Thoracic aorta (tissue), 2 donors: ENCODE results near the gene TRPM5. TPM values are rescaled to one million over a fixed set of nuclear protein-coding genes. Genes with fewer than 3 reads are reported as not detected.

Source experiments
- ATAC-seq: fragments of 150-250 bp; one replicate; pipeline ENCODE4 v1.8.0; 2017; ENCODE audit warnings: low read depth; ENCODE audit not compliant: insufficient number of reproducible peaks, low FRiP score
- DNase-seq: peaks from one replicate; pipeline ENCODE4 v3.0.0-alpha.2; 2020; ENCODE audit warnings: low spot score
- H3K27ac ChIP-seq, 2 donors: fragments of 200-600 bp; sonication (generic); 1 replicate in 1 of 2; 2 replicates in 1 of 2; pipeline ENCODE4 v1.5.1; 2016; ENCODE audit warnings: mild to moderate bottlenecking in 2 of 2, moderate library complexity in 2 of 2
- H3K27me3 ChIP-seq: fragments of 200-600 bp; sonication (generic); replicated peaks from 2 replicates; pipeline ENCODE4 v1.6.0; 2016; ENCODE audit warnings: mild to moderate bottlenecking; ENCODE audit not compliant: insufficient read depth
- H3K36me3 ChIP-seq: fragments of 200-600 bp; sonication (generic); one replicate; pipeline ENCODE4 v1.5.1; 2016
- H3K4me1 ChIP-seq, 2 donors: fragments of 200-600 bp; sonication (generic); 1 replicate in 1 of 2; 2 replicates in 1 of 2; pipeline versions ENCODE4 v1.5.1 to v1.6.0; 2016; ENCODE audit warnings: low read depth in 2 of 2, mild to moderate bottlenecking in 1 of 2; ENCODE audit not compliant: control insufficient read depth in 1 of 2
- H3K4me3 ChIP-seq: fragments of 200-600 bp; sonication (generic); 2 replicates; pipeline ENCODE4 v1.5.1; 2016; ENCODE audit warnings: mild to moderate bottlenecking
- H3K9me3 ChIP-seq: fragments of 200-600 bp; sonication (generic); 2 replicates; pipeline ENCODE4 v1.5.1; 2016
- total RNA-seq, 2 donors: library from RNA; depleted of rRNA; stranded (reverse); fragments of >200 nt; gene quantifications; one replicate each; pipeline versions ENCODE4 v1.1.0 to v1.2.3, GENCODE V29; 2016
- TF ChIP-seq, protein P1 (sequence below): fragments of 200-600 bp; sonication (generic); IDR thresholded peaks from one replicate; pipeline ENCODE4 v1.5.1; 2019; ENCODE audit warnings: antibody characterized with exemption

Gene TRPM5
- total RNA-seq, 2 donors from 2014 or later: not detected

DNA sequence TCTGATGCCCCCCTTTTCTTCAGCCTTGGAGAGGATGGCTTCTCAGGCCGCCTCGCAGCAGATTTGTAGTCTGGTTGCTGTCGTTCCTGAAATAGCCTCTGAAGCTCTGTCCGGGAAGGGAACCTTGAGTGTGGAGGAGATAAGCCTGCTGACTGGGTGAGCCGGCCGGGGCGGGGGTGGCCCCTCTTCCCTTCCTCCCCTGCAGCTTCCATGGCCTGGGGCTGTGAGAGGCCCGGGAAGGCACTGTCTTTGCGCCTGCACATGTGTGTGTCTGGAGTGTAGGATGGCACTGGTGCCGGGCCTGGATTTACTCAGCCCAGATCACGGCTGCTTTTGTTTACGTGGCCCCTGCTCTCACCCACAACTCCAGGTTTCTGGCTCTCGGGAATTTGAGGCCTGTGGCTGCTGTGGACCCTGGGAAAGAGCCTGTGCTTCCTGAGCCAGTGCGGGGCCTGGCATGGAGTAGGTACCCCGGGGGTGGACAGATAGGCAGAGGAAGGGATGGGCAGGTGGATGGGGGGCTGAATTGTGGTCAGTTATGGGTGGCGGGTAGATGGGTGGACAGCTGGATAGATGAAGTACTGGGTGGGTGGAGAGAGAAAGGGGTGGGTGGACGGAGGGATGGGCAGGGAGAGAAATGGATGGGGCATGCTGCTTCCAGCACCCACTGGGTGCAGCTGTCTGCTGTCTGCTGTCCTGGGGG, 17.1 kb upstream of the TRPM5 start:
- no peaks in the 10 kb centered on the region for H3K27me3 ChIP-seq
- no peak overlapping the region for H3K4me3 ChIP-seq
- no peaks in the 10 kb centered on the region for H3K36me3 ChIP-seq
- TF ChIP-seq, protein P1, sequence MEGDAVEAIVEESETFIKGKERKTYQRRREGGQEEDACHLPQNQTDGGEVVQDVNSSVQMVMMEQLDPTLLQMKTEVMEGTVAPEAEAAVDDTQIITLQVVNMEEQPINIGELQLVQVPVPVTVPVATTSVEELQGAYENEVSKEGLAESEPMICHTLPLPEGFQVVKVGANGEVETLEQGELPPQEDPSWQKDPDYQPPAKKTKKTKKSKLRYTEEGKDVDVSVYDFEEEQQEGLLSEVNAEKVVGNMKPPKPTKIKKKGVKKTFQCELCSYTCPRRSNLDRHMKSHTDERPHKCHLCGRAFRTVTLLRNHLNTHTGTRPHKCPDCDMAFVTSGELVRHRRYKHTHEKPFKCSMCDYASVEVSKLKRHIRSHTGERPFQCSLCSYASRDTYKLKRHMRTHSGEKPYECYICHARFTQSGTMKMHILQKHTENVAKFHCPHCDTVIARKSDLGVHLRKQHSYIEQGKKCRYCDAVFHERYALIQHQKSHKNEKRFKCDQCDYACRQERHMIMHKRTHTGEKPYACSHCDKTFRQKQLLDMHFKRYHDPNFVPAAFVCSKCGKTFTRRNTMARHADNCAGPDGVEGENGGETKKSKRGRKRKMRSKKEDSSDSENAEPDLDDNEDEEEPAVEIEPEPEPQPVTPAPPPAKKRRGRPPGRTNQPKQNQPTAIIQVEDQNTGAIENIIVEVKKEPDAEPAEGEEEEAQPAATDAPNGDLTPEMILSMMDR: no peak
- H3K9me3 ChIP-seq: no peaks in the 10 kb centered on the region
- ATAC-seq (no peak), DNase-seq (no peak)
- no peak overlapping the region for H3K27ac ChIP-seq
- no peaks in the 10 kb centered on the region for H3K4me1 ChIP-seq

DNA sequence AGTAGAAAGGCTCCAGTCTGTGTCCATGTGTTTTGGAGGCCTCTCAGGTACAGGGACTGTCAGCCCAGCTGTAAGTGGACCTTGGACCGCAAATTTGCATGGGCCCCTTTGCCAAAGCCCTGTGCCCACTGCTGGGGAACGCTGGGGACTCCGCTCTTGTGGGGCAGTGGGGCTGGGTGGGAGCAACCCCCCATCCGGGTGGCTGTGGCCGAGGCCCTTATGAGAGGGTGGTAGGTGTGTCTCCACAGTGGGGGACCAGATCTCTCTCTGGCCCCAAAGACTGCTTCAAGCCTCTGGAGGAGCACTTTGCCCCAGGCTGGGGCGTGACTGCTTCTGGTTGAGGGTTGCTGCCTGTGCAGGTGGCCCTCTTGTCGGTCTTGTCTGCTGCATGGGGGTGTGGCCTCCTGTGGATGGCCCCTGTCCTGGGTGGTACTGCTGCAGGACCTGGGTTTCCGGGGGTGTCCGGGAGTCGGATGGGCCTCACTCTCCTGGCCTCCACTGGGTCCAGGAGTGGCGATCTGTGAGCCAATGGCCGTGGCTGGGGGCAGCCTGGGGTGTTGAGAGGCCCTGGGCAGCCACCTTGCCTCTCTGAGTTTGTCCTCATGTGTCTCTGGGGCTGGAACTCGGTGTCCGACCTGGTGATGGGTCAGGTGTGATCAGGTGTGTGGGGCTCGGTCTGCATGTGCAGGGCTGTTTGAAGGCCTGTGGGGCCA, 16.4 kb upstream of the TRPM5 start:
- Histone ChIP-seq H3K27ac (no peak overlapping the region), H3K36me3 (no peaks in the 10 kb centered on the region), H3K9me3 (no peaks in the 10 kb centered on the region), H3K4me1 (no peaks in the 10 kb centered on the region), H3K4me3 (no peak overlapping the region), H3K27me3 (no peaks in the 10 kb centered on the region)
- no peak for DNase-seq
- ATAC-seq: no peak
- TF ChIP-seq, protein P1: no peak

DNA sequence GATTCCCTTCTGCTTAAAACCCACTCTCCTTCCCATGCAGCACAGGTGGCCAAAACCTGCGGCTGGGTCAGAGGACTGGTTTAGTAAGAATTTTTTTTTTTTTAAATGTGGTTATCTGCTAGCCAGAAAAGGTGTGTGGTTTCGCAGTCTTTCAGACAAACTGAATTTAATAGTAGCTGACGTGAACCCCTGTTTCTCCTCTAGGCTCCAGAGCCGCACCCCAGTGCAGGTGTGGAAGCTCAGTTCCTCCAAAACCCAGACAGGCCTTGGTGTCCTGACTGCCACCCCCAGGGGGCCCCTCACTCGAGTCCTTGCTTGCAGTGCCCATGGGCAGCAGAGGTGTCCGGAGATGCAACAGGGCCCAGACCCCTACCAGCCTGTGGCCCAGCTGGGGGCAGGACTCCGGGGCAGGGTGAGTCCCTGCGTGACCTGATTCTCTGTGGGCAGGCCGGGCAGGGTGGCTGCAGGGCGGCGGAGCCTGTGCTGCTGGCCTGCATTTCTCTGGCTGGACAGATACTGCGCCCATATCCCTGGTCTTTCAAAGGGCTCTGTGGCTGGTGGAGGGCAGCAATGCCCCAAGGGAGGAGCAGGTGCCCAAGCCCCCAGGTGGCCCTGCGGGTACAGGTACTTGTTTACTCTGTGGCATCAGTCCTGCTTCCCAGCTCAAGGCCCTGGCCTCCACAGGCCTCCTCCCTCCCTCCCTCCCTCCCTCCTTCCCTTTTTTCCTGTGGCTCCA, 15.7 kb upstream of the TRPM5 start:
- no peaks in the 10 kb centered on the region for H3K36me3 ChIP-seq
- no peaks in the 10 kb centered on the region for H3K27me3 ChIP-seq
- H3K9me3 ChIP-seq: no peaks in the 10 kb centered on the region
- ATAC-seq: no peak
- no peak overlapping the region for H3K27ac ChIP-seq
- no peak for DNase-seq
- TF ChIP-seq, protein P1: no peak
- no peaks in the 10 kb centered on the region for H3K4me1 ChIP-seq
- H3K4me3 ChIP-seq: no peak overlapping the region

DNA sequence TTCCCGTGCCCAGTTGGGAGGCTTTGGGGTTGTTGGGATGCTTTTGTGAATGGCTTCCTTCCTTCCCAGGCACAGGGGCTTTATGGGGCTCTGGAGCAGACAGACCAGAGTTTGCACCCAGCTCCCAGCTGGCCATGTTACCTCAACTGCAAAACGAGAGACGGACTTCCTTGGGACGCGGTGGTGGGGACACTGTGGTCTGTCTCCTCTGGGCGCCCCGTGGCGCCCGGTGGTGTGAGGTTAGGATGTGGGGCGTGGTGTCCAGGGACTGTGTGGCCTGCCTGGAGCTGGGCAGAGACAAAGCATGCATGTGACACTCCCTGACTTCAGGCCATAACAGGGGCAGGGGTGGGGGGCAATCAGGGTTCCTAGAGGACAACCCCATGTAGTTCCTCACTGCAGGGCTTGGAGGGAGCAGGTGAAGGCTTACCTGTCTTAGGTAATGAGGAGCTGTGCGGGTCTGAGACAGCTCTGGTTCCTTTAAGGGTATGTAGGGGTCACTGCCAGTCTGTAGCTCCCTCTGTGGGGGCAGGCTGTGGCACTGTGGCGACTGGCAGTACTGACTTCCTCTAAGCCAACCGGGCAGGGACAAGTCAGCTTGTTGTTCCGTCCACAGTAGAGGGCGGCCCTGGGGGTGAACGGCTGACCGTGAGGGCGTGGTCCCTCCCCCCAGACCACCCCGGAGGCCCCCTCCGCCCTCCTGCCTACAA, 14.9 kb upstream of the TRPM5 start:
- no peaks in the 10 kb centered on the region for H3K9me3 ChIP-seq
- TF ChIP-seq, protein P1: no peak
- no peaks in the 10 kb centered on the region for H3K4me1 ChIP-seq
- ATAC-seq (no peak), DNase-seq (no peak)
- no peaks in the 10 kb centered on the region for H3K36me3 ChIP-seq
- no peak overlapping the region for H3K27ac ChIP-seq
- no peak overlapping the region for H3K4me3 ChIP-seq
- no peaks in the 10 kb centered on the region for H3K27me3 ChIP-seq
